ENCODE results near the gene LAT. TPM values are rescaled to one million over a fixed set of nuclear protein-coding genes. Genes with fewer than 3 reads are reported as not detected.
"Not testable (repeated sequence)": the region's sequence is repeated elsewhere in the genome, so short reads cannot be mapped to it uniquely, and the experiment has no call there.

The LAT gene
- total RNA-seq, 1 experiment from 2014 or later, result 4.3 TPM

- WGBS (ENCODE audit: extremely low coverage, insufficient read length, low lambda C conversion rate), result no CpG with 5 or more reads among the region's 7 CpGs
- peaks cover 5 to 6% of the 10 kb centered on the region in 2 experiments for H3K4me1 Mint-ChIP-seq
These were observed 46.1 kb upstream of the LAT start for GRCh38 chr16:28938721-28939120.

GRCh38 chr16:28939825-28940224, 45.0 kb upstream of the LAT start:
- not testable (repeated sequence) for H2AK5ac ChIP-seq (ENCODE audit: insufficient read length, low read length); H3K4me2 ChIP-seq (ENCODE audit: insufficient read depth, insufficient read length, low read length); H3K56ac ChIP-seq (ENCODE audit: insufficient read length, low read depth, low read length); H4K5ac ChIP-seq (ENCODE audit: insufficient read length, low read depth, low read length); H3K79me2 ChIP-seq (ENCODE audit: insufficient read depth, low read length); H3K9me3 ChIP-seq (ENCODE audit: control insufficient read depth, low read depth, low read length); H3K27ac Mint-ChIP-seq; H3K9me3 Mint-ChIP-seq; H3K4ac ChIP-seq (ENCODE audit: low read depth, low read length); H2BK12ac ChIP-seq (ENCODE audit: insufficient read length, low read depth, low read length); H4K20me1 ChIP-seq (ENCODE audit: control insufficient read depth, insufficient read depth, insufficient read length); DNase-seq; H3K23me2 ChIP-seq (ENCODE audit: insufficient read length, low read depth, low read length, poor library complexity, severe bottlenecking); H2BK20ac ChIP-seq (ENCODE audit: low read depth, low read length, poor library complexity, severe bottlenecking); H2BK5ac ChIP-seq (ENCODE audit: insufficient read length, low read length); H2BK120ac ChIP-seq (ENCODE audit: low read depth, low read length, poor library complexity, severe bottlenecking); H3K27ac ChIP-seq (ENCODE audit: insufficient read length, low read depth, low read length); H3K4me1 Mint-ChIP-seq; H4K8ac ChIP-seq (replicated peaks; ENCODE audit: insufficient read length, low read depth, low read length); H2AFZ ChIP-seq (ENCODE audit: low read length); H3K27me3 ChIP-seq (ENCODE audit: insufficient read depth, low read length); H2BK15ac ChIP-seq (ENCODE audit: low read depth, low read length); H3K9ac ChIP-seq (ENCODE audit: extremely low read depth, insufficient read length, low read length); H3K79me1 ChIP-seq (ENCODE audit: insufficient read depth, low read depth, low read length, poor library complexity, severe bottlenecking); H3K4me1 ChIP-seq (ENCODE audit: insufficient read depth, low read length); H3K14ac ChIP-seq (ENCODE audit: insufficient read depth, low read length); H3K36me3 Mint-ChIP-seq (ENCODE audit: insufficient read depth in 1 of 3, low read depth in 3 of 3); H3K18ac ChIP-seq (ENCODE audit: insufficient read length, low read depth, low read length); H3K23ac ChIP-seq (ENCODE audit: insufficient read length, low read depth, low read length); H4K91ac ChIP-seq (ENCODE audit: insufficient read length, low read depth, low read length); H3K4me3 Mint-ChIP-seq; H3T11ph ChIP-seq (ENCODE audit: low read length)
- WGBS (ENCODE audit: extremely low coverage, insufficient read length, low lambda C conversion rate), result no CpG with 5 or more reads among the region's 7 CpGs
- peaks cover 13% of the 10 kb centered on the region for H3K27me3 Mint-ChIP-seq (ENCODE audit: low read depth)

More at GRCh38 chr16:28938721-28939120, 46.1 kb upstream of the LAT start:
- Histone ChIP-seq H2BK20ac (ENCODE audit: low read depth, low read length, poor library complexity, severe bottlenecking) (no peak overlapping the region), H3K23me2 (ENCODE audit: insufficient read length, low read depth, low read length, poor library complexity, severe bottlenecking) (peaks cover 5% of the 10 kb centered on the region), H3K14ac (ENCODE audit: insufficient read depth, low read length) (no peak overlapping the region), H2BK120ac (ENCODE audit: low read depth, low read length, poor library complexity, severe bottlenecking) (no peak overlapping the region), H4K5ac (ENCODE audit: insufficient read length, low read depth, low read length) (no peak overlapping the region), H2BK12ac (ENCODE audit: insufficient read length, low read depth, low read length) (no peak overlapping the region), H3K79me2 (ENCODE audit: insufficient read depth, low read length) (no peaks in the 10 kb centered on the region), H2BK15ac (ENCODE audit: low read depth, low read length) (no peak overlapping the region), H4K8ac (replicated peaks; ENCODE audit: insufficient read length, low read depth, low read length) (no peak overlapping the region), H3K18ac (ENCODE audit: insufficient read length, low read depth, low read length) (no peak overlapping the region), H3K27ac (ENCODE audit: insufficient read length, low read depth, low read length) (no peak overlapping the region), H3K4me2 (ENCODE audit: insufficient read depth, insufficient read length, low read length) (no peak overlapping the region), H2AK5ac (ENCODE audit: insufficient read length, low read length) (no peak overlapping the region), H3K23ac (ENCODE audit: insufficient read length, low read depth, low read length) (no peak overlapping the region), H2AFZ (ENCODE audit: low read length) (no peak overlapping the region), H3K9ac (ENCODE audit: extremely low read depth, insufficient read length, low read length) (no peak overlapping the region), H3K9me3 (ENCODE audit: control insufficient read depth, low read depth, low read length) (no peaks in the 10 kb centered on the region), H3T11ph (ENCODE audit: low read length) (no peak overlapping the region), H2BK5ac (ENCODE audit: insufficient read length, low read length) (no peak overlapping the region), H4K91ac (ENCODE audit: insufficient read length, low read depth, low read length) (no peak overlapping the region), H3K4me1 (ENCODE audit: insufficient read depth, low read length) (no peaks in the 10 kb centered on the region), H3K27me3 (ENCODE audit: insufficient read depth, low read length) (no peaks in the 10 kb centered on the region), H3K56ac (ENCODE audit: insufficient read length, low read depth, low read length) (no peak overlapping the region), H4K20me1 (ENCODE audit: control insufficient read depth, insufficient read depth, insufficient read length) (no peaks in the 10 kb centered on the region), H3K4ac (ENCODE audit: low read depth, low read length) (no peak overlapping the region), H3K79me1 (ENCODE audit: insufficient read depth, low read depth, low read length, poor library complexity, severe bottlenecking) (no peaks in the 10 kb centered on the region)
- H3K36me3 Mint-ChIP-seq (ENCODE audit: insufficient read depth in 1 of 3, low read depth in 3 of 3), result no peaks in the 10 kb centered on the region; a peak in 1 of 7 replicates
- peaks cover 15% of the 10 kb centered on the region for H3K27me3 Mint-ChIP-seq (ENCODE audit: low read depth)
- no peak overlapping the region for H3K27ac Mint-ChIP-seq
- H3K9me3 Mint-ChIP-seq, result no peaks in the 10 kb centered on the region
- TF ChIP-seq CTCF (conservative IDR thresholded peaks at IDR 0.05), result no peak
- H3K4me3 Mint-ChIP-seq, result no peak overlapping the region
- no peak for DNase-seq
